ENCODE results near the gene TFDP1.
"Not testable (repeated sequence)": the region's sequence is repeated elsewhere in the genome, so short reads cannot be mapped to it uniquely, and the experiment has no call there.

DNA sequence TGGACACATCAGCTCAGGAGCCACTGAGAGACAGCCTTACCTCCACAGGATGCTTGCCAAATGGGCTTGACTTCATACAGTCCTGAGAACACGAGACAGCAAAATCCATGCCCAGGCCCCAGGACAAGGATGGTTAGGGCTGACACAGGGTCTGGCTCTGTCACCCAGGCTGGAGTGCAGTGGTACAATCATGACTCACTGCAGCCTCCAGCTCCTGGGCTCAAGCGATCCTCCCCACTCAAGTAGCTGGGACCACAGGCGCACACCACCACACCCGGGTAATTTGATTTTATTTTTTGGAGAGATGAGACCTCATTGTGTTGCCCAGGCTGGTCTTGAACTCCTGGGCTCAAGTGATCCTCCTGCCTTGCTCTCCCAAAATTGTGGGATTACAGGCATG lies 21.0 kb upstream of the TFDP1 start:
- TF ChIP-seq, protein P1, sequence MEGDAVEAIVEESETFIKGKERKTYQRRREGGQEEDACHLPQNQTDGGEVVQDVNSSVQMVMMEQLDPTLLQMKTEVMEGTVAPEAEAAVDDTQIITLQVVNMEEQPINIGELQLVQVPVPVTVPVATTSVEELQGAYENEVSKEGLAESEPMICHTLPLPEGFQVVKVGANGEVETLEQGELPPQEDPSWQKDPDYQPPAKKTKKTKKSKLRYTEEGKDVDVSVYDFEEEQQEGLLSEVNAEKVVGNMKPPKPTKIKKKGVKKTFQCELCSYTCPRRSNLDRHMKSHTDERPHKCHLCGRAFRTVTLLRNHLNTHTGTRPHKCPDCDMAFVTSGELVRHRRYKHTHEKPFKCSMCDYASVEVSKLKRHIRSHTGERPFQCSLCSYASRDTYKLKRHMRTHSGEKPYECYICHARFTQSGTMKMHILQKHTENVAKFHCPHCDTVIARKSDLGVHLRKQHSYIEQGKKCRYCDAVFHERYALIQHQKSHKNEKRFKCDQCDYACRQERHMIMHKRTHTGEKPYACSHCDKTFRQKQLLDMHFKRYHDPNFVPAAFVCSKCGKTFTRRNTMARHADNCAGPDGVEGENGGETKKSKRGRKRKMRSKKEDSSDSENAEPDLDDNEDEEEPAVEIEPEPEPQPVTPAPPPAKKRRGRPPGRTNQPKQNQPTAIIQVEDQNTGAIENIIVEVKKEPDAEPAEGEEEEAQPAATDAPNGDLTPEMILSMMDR (IDR thresholded peaks at IDR 0.05), result not testable (repeated sequence)
- not testable (repeated sequence) for TF ChIP-seq POLR2A (IDR thresholded peaks at IDR 0.05)
